GM23338 (cell line): ENCODE results near the gene GRIK5. TPM values are rescaled to one million over a fixed set of nuclear protein-coding genes. Genes with fewer than 3 reads are reported as not detected.

ENCODE experiments used
- ATAC-seq: fragments of 200-7000 bp; cut with Tn5 transposase; 3 replicates; pipeline ENCODE4 v1.9.1; 2020
- DNase-seq: peaks from one replicate; pipeline ENCODE4 v3.0.0-alpha.2; 2015; ENCODE audit warnings: low spot score
- H2AFZ ChIP-seq: fragments of 200-600 bp; sonication (generic); 2 replicates; pipeline ENCODE4 v1.8.0; 2016; ENCODE audit warnings: antibody characterized with exemption, mild to moderate bottlenecking, moderate library complexity
- H3F3A ChIP-seq: fragments of 200-600 bp; sonication (generic); replicated peaks from 2 replicates; pipeline ENCODE4 v1.8.0; 2017; ENCODE audit warnings: antibody characterized with exemption, mixed run types, low read depth
- H3K27ac ChIP-seq: fragments of 200-600 bp; sonication (generic); 2 replicates; pipeline ENCODE4 v1.6.1; 2016; ENCODE audit warnings: low read depth
- H3K27me3 ChIP-seq: fragments of 200-600 bp; sonication (generic); 2 replicates; pipeline ENCODE4 v1.8.0; 2016; ENCODE audit warnings: mild to moderate bottlenecking, mixed run types, moderate library complexity; ENCODE audit not compliant: insufficient read depth
- H3K36me3 ChIP-seq: fragments of 200-600 bp; sonication (generic); 2 replicates; pipeline ENCODE4 v1.8.0; 2016; ENCODE audit warnings: mild to moderate bottlenecking; ENCODE audit not compliant: insufficient read depth
- H3K4me1 ChIP-seq: fragments of 200-600 bp; sonication (generic); 2 replicates; pipeline ENCODE4 v1.8.0; 2016; ENCODE audit warnings: mild to moderate bottlenecking, moderate library complexity; ENCODE audit not compliant: insufficient read depth
- H3K4me2 ChIP-seq: fragments of 200-600 bp; sonication (generic); 2 replicates; pipeline ENCODE4 v1.7.1; 2017; ENCODE audit warnings: mixed run types
- H3K4me3 ChIP-seq: fragments of 200-600 bp; sonication (generic); 2 replicates; pipeline ENCODE4 v1.6.1; 2016; ENCODE audit warnings: mixed run types
- H3K79me2 ChIP-seq: fragments of 200-600 bp; sonication (generic); replicated peaks from 2 replicates; pipeline ENCODE4 v1.8.0; 2017; ENCODE audit warnings: mild to moderate bottlenecking; ENCODE audit not compliant: insufficient read depth
- H3K9me2 ChIP-seq: fragments of 200-600 bp; sonication (generic); 2 replicates; pipeline ENCODE4 v1.8.0; 2017; ENCODE audit not compliant: insufficient read depth
- H4K20me1 ChIP-seq: fragments of 200-600 bp; sonication (generic); replicated peaks from 2 replicates; pipeline ENCODE4 v1.8.0; 2017; ENCODE audit warnings: mild to moderate bottlenecking; ENCODE audit not compliant: insufficient read depth
- H3K27ac Mint-ChIP-seq: 2 replicates; pipeline ENCODE4 v1.8.0; 2020; ENCODE audit warnings: inconsistent platforms, mild to moderate bottlenecking, moderate library complexity, mixed read lengths
- H3K27me3 Mint-ChIP-seq: 3 replicates; pipeline ENCODE4 v1.8.0; 2022; ENCODE audit warnings: low read depth, mild to moderate bottlenecking, moderate library complexity, mixed read lengths, inconsistent platforms; ENCODE audit not compliant: insufficient read depth, poor library complexity
- H3K36me3 Mint-ChIP-seq: 3 replicates; pipeline ENCODE4 v1.8.0; 2021; ENCODE audit warnings: low read depth, mild to moderate bottlenecking, inconsistent platforms, moderate library complexity, mixed read lengths
- H3K4me1 Mint-ChIP-seq: 3 replicates; pipeline ENCODE4 v1.8.0; 2020; ENCODE audit warnings: mild to moderate bottlenecking, inconsistent platforms, mixed read lengths
- H3K4me3 Mint-ChIP-seq: 3 replicates; pipeline ENCODE4 v1.8.0; 2021; ENCODE audit warnings: moderate library complexity, mild to moderate bottlenecking, inconsistent platforms, mixed read lengths
- H3K9me3 Mint-ChIP-seq: 3 replicates; pipeline ENCODE4 v1.8.0; 2020; ENCODE audit warnings: moderate library complexity, mild to moderate bottlenecking, inconsistent platforms, mixed read lengths
- CREB1 ChIP-seq: fragments of 250-450 bp; sonication (Bioruptor Pico); IDR thresholded peaks from 2 replicates; pipeline ENCODE4 v1.5.0; 2020; ENCODE audit warnings: low read depth, mild to moderate bottlenecking, moderate library complexity
- ETS1 ChIP-seq: IDR thresholded peaks from 2 replicates; pipeline ENCODE4 v1.6.1; 2016; ENCODE audit warnings: antibody characterized with exemption
- EZH2 ChIP-seq: fragments of 200-600 bp; sonication (generic); IDR thresholded peaks from one replicate; pipeline ENCODE4 v1.8.0; 2017; ENCODE audit warnings: antibody characterized with exemption, mild to moderate bottlenecking, low read depth; ENCODE audit not compliant: unreplicated experiment
- EZH2phosphoT487 ChIP-seq: fragments of 200-600 bp; sonication (generic); IDR thresholded peaks from one replicate; pipeline ENCODE4 v1.8.1; 2018; ENCODE audit warnings: antibody characterized with exemption; ENCODE audit not compliant: unreplicated experiment
- JUNB ChIP-seq: IDR thresholded peaks from one replicate; pipeline ENCODE4 v1.6.1; 2016; ENCODE audit warnings: antibody characterized with exemption; ENCODE audit not compliant: unreplicated experiment
- NANOG ChIP-seq: IDR thresholded peaks from 2 replicates; pipeline ENCODE4 v1.6.1; 2016; ENCODE audit warnings: antibody characterized with exemption, borderline replicate concordance
- POLR2AphosphoS5 ChIP-seq: IDR thresholded peaks from 2 replicates; pipeline ENCODE4 v1.6.1; 2016; ENCODE audit warnings: antibody characterized with exemption, low read depth
- REST ChIP-seq: IDR thresholded peaks from one replicate; pipeline ENCODE4 v1.6.1; 2018; ENCODE audit warnings: antibody characterized with exemption; ENCODE audit not compliant: unreplicated experiment
- STAT1 ChIP-seq: IDR thresholded peaks from one replicate; pipeline ENCODE4 v1.6.1; 2016; ENCODE audit warnings: antibody characterized with exemption; ENCODE audit not compliant: unreplicated experiment
- ZNF114 ChIP-seq: fragments of 250-450 bp; sonication (Bioruptor Pico); IDR thresholded peaks from 2 replicates; pipeline ENCODE4 v1.5.0; 2020; ENCODE audit warnings: mild to moderate bottlenecking, moderate library complexity
- ZNF331 ChIP-seq: fragments of 250-450 bp; sonication (Bioruptor Pico); IDR thresholded peaks from 2 replicates; pipeline ENCODE4 v1.5.0; 2020; ENCODE audit warnings: low read depth, mild to moderate bottlenecking, moderate library complexity
- ZNF462 ChIP-seq: fragments of 250-450 bp; sonication (Bioruptor Pico); IDR thresholded peaks from 2 replicates; pipeline ENCODE4 v1.5.0; 2020; ENCODE audit warnings: mild to moderate bottlenecking, moderate library complexity
- polyA plus RNA-seq: library from polyadenylated mRNA; unstranded; fragments of >200 nt; fragmentation: Nextera tagmentation; extraction: Ambion mirVana; gene quantifications from 2 replicates; pipeline ENCODE4 v1.2.1, GENCODE V29; 2016
- total RNA-seq: library from RNA; depleted of rRNA; stranded (reverse); fragments of >200 nt; shearing (Covaris generic); gene quantifications from 2 replicates; pipeline ENCODE4 v1.2.3, GENCODE V29; 2014

Gene GRIK5
- total and polyA plus RNA-seq, 2 experiments from 2014 or later, result 5.1 to 42.5 TPM

- H4K20me1 ChIP-seq, result peaks cover 17% of the 10 kb centered on the region
- H2AFZ ChIP-seq, result no peak overlapping the region
Observed at GRCh38 chr19:42076380-42076944, 6.5 kb upstream of the GRIK5 start.

More at GRCh38 chr19:42076380-42076944, 6.5 kb upstream of the GRIK5 start:
- peaks cover 36% of the 10 kb centered on the region for H3K79me2 ChIP-seq
- peaks cover 7% of the 10 kb centered on the region; the same call in 1 of the 2 replicates for H3F3A ChIP-seq
- ATAC-seq (no peak; the same call in 1 of the 3 replicates), DNase-seq (peak; percentile 65)
- Mint-ChIP-seq H3K27ac (peak overlapping the region; percentile 93), H3K27me3 (peaks cover 19% of the 10 kb centered on the region), H3K9me3 (peaks cover 4% of the 10 kb centered on the region; the same call in 2 of the 3 replicates), H3K36me3 (peaks cover 40% of the 10 kb centered on the region), H3K4me1 (peaks cover 33% of the 10 kb centered on the region), H3K4me3 (peak overlapping the region; percentile 98)
- H3K27me3 ChIP-seq, result no peaks in the 10 kb centered on the region
- H3K36me3 ChIP-seq, result peaks cover 20% of the 10 kb centered on the region; the same call in 1 of the 2 replicates
- H3K4me2 ChIP-seq, result peak overlapping the region; percentile 99
- H3K4me1 ChIP-seq, result peaks cover 14% of the 10 kb centered on the region
- no peaks in the 10 kb centered on the region for H3K9me2 ChIP-seq
- H3K27ac ChIP-seq, result peak overlapping the region; percentile 65; the same call in 1 of the 2 replicates
- peak overlapping the region; percentile 98 for H3K4me3 ChIP-seq
- TF ChIP-seq STAT1 (no peak), EZH2phosphoT487 (no peak), ZNF331 (CRISPR knock-in tag) (no peak), EZH2 (no peak), ZNF462 (CRISPR knock-in tag) (no peak), NANOG (no peak), JUNB (no peak), POLR2AphosphoS5 (no peak), REST (no peak), CREB1 (no peak), ETS1 (no peak), ZNF114 (CRISPR knock-in tag) (no peak)
